Neuronal stem cell (in vitro differentiated cells): Measurements from ENCODE around the gene AATF.

Source experiments
- DNase-seq: peaks from one replicate; pipeline ENCODE4 v3.0.0-alpha.2; 2013; ENCODE audit warnings: low spot score
- H2AFZ ChIP-seq: one replicate; pipeline ENCODE4 v1.6.1; 2013; ENCODE audit warnings: mild to moderate bottlenecking, low read length, inconsistent platforms
- H2AK5ac ChIP-seq: 2 replicates; pipeline ENCODE4 v1.6.1; 2013; ENCODE audit warnings: low read depth, mild to moderate bottlenecking, inconsistent platforms, low read length, moderate library complexity, mixed read lengths
- H2BK120ac ChIP-seq: 2 replicates; pipeline ENCODE4 v1.6.1; 2013; ENCODE audit warnings: low read depth, mild to moderate bottlenecking, inconsistent platforms, low read length, moderate library complexity, mixed read lengths
- H2BK12ac ChIP-seq: one replicate; pipeline ENCODE4 v1.6.1; 2013; ENCODE audit warnings: low read length, inconsistent platforms
- H2BK15ac ChIP-seq: 2 replicates; pipeline ENCODE4 v1.6.1; 2013; ENCODE audit warnings: mild to moderate bottlenecking, low read length, inconsistent platforms, mixed read lengths
- H2BK5ac ChIP-seq: one replicate; pipeline ENCODE4 v1.6.1; 2013; ENCODE audit warnings: inconsistent platforms, mild to moderate bottlenecking, low read length, moderate library complexity
- H3K14ac ChIP-seq: one replicate; pipeline ENCODE4 v1.6.1; 2013; ENCODE audit warnings: low read length, inconsistent platforms
- H3K18ac ChIP-seq: 2 replicates; pipeline ENCODE4 v1.6.1; 2013; ENCODE audit warnings: low read length, inconsistent platforms
- H3K23ac ChIP-seq: 2 replicates; pipeline ENCODE4 v1.6.1; 2013; ENCODE audit warnings: low read depth, mild to moderate bottlenecking, mixed read lengths, low read length, inconsistent platforms; ENCODE audit not compliant: poor library complexity
- H3K27ac ChIP-seq: replicated peaks from 3 replicates; pipeline ENCODE4 v1.5.1; 2013; ENCODE audit warnings: low read length, inconsistent platforms
- H3K27me3 ChIP-seq, 3 experiments: 2 replicates each; pipeline ENCODE4 v1.6.1; 2013; ENCODE audit warnings: low read length in 3 of 3, mild to moderate bottlenecking in 2 of 3, inconsistent platforms in 1 of 3, low read depth in 1 of 3, mixed read lengths in 1 of 3, moderate library complexity in 1 of 3; ENCODE audit not compliant: control insufficient read depth in 3 of 3, insufficient read depth in 3 of 3
- H3K36me3 ChIP-seq, 2 donors: replicated peaks in 1 of 2; 2 replicates each; pipeline ENCODE4 v1.6.1; 2013; ENCODE audit warnings: low read length in 2 of 2; ENCODE audit not compliant: control insufficient read depth in 2 of 2, insufficient read depth in 2 of 2
- H3K4ac ChIP-seq: 2 replicates; pipeline ENCODE4 v1.6.1; 2013; ENCODE audit warnings: inconsistent platforms, mild to moderate bottlenecking, low read length, moderate library complexity
- H3K4me1 ChIP-seq, 2 donors: 1 replicate in 1 of 2; 2 replicates in 1 of 2; pipeline ENCODE4 v1.6.1; 2013; ENCODE audit warnings: low read length in 2 of 2, low read depth in 1 of 2; ENCODE audit not compliant: control insufficient read depth in 2 of 2, insufficient read depth in 1 of 2
- H3K4me2 ChIP-seq: one replicate; pipeline ENCODE4 v1.6.1; 2013; ENCODE audit warnings: mild to moderate bottlenecking, low read length, inconsistent platforms; ENCODE audit not compliant: insufficient read depth, poor library complexity, severe bottlenecking
- H3K4me3 ChIP-seq, 2 donors: 2 replicates each; pipeline ENCODE4 v1.5.1; 2013; ENCODE audit warnings: low read length in 2 of 2, mild to moderate bottlenecking in 2 of 2, inconsistent platforms in 1 of 2, moderate library complexity in 1 of 2
- H3K79me1 ChIP-seq: one replicate; pipeline ENCODE4 v1.6.1; 2013; ENCODE audit warnings: low read depth, mild to moderate bottlenecking, inconsistent platforms, low read length, moderate library complexity
- H3K9ac ChIP-seq: one replicate; pipeline ENCODE4 v1.6.1; 2013; ENCODE audit warnings: mild to moderate bottlenecking, low read depth, low read length, inconsistent platforms; ENCODE audit not compliant: poor library complexity
- H3K9me3 ChIP-seq, 2 donors: replicated peaks in 1 of 2; 2 replicates each; pipeline versions ENCODE3 to v1.6.1; 2013; ENCODE audit warnings: low read length in 2 of 2, mild to moderate bottlenecking in 2 of 2, inconsistent platforms in 1 of 2, low read depth in 1 of 2, mixed read lengths in 1 of 2, moderate library complexity in 1 of 2; ENCODE audit not compliant: control insufficient read depth in 2 of 2, insufficient read depth in 1 of 2
- H4K8ac ChIP-seq: one replicate; pipeline ENCODE4 v1.6.1; 2013; ENCODE audit warnings: low read depth, mild to moderate bottlenecking, inconsistent platforms, low read length, moderate library complexity
- H4K91ac ChIP-seq: one replicate; pipeline ENCODE4 v1.6.1; 2013; ENCODE audit warnings: low read length, low read depth, mild to moderate bottlenecking, inconsistent platforms; ENCODE audit not compliant: poor library complexity
- WGBS, 2 donors: extraction: QIAGEN DNeasy Blood & Tissue Kit; methylation state at CpG; one replicate each; pipeline ENCODE4 v1.1.7; 2013; ENCODE audit warnings: missing lambda C conversion rate in 2 of 2, mixed read lengths in 1 of 2; ENCODE audit not compliant: insufficient read length in 2 of 2, insufficient replicate concordance in 1 of 2; ENCODE audit errors: extremely low coverage in 2 of 2; 5-methylcytosine and 5-hydroxymethylcytosine counted together

The AATF gene

DNA sequence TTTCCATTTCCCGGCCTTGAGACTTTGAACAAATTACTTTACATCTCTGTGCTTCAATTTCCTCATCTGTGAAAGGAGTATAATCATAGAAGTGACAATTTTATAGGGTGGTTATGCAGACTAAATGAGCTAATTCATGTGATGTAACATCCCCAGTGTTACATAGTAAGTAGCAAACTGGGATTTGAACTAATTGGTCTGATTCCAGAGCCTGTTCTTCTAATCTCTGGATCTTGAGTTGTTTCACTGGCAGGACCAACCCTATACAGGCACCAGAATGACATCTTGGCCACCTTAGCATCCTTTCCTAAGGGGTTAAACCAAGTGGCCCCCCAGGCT lies 77.7 kb downstream of the AATF start:
- Histone ChIP-seq H3K23ac (no peak overlapping the region), H3K27ac (no peak overlapping the region), H3K9ac (no peak overlapping the region), H4K8ac (no peak overlapping the region), H3K36me3 (peaks cover under 1 to 34% of the 10 kb centered on the region in 2 donors), H3K14ac (no peak overlapping the region), H3K18ac (no peak overlapping the region), H2AK5ac (no peak overlapping the region), H4K91ac (no peak overlapping the region), H3K4me3 (no peak overlapping the region), H3K27me3 (no peaks in the 10 kb centered on the region), H2BK15ac (no peak overlapping the region), H3K79me1 (peaks cover 2% of the 10 kb centered on the region), H2BK120ac (no peak overlapping the region), H2BK12ac (no peak overlapping the region), H2AFZ (no peak overlapping the region), H3K4me2 (no peak overlapping the region), H3K9me3 (peaks cover 0 to 2% of the 10 kb centered on the region in 2 donors), H3K4me1 (peaks cover 6 to 7% of the 10 kb centered on the region in 2 donors), H2BK5ac (no peak overlapping the region), H3K4ac (no peak overlapping the region)
- no CpG with 5 or more reads among the region's 1 CpG for WGBS, 2 donors
- DNase-seq = no peak

DNA sequence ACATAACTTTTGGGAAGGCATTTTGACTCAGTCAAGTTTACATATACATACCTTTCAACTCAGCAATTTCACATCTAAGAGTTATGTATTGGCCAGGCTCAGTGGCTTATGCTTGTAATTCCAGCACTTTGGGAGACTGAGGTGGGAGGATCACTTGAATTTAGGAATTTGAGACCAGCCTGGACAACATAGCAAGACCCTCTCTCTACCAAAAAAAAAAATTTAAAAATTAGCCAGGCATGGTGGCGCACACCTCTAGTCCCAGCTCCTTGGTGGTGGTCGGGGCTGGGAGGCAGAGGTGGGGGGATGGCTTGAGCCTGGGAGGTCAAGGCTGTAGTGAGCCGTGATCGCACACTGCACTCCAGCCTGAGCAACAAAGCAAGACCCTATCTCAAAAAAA lies 79.3 kb downstream of the AATF start:
- no peak overlapping the region for H3K4ac ChIP-seq
- no peak overlapping the region for H2AK5ac ChIP-seq
- no CpG with 5 or more reads among the region's 4 CpGs for WGBS, 2 donors
- H3K4me2 ChIP-seq = no peak overlapping the region
- no peaks in the 10 kb centered on the region for H3K27me3 ChIP-seq
- peaks cover 0 to 18% of the 10 kb centered on the region in 2 donors for H3K9me3 ChIP-seq
- no peak overlapping the region for H2BK12ac ChIP-seq
- no peak overlapping the region for H3K9ac ChIP-seq
- H2BK15ac ChIP-seq = no peak overlapping the region
- peaks cover 6 to 38% of the 10 kb centered on the region in 2 donors for H3K36me3 ChIP-seq
- H3K23ac ChIP-seq = no peak overlapping the region
- H2BK5ac ChIP-seq = no peak overlapping the region
- H4K8ac ChIP-seq = no peak overlapping the region
- peaks cover 2% of the 10 kb centered on the region for H3K79me1 ChIP-seq
- no peak overlapping the region for H2BK120ac ChIP-seq
- H3K4me1 ChIP-seq = peaks cover 6 to 7% of the 10 kb centered on the region in 2 donors
- no peak overlapping the region for H4K91ac ChIP-seq
- no peak overlapping the region for H3K18ac ChIP-seq
- H2AFZ ChIP-seq = no peak overlapping the region
- no peak overlapping the region for H3K27ac ChIP-seq
- H3K4me3 ChIP-seq = no peak overlapping the region
- DNase-seq = no peak
- H3K14ac ChIP-seq = no peak overlapping the region

DNA sequence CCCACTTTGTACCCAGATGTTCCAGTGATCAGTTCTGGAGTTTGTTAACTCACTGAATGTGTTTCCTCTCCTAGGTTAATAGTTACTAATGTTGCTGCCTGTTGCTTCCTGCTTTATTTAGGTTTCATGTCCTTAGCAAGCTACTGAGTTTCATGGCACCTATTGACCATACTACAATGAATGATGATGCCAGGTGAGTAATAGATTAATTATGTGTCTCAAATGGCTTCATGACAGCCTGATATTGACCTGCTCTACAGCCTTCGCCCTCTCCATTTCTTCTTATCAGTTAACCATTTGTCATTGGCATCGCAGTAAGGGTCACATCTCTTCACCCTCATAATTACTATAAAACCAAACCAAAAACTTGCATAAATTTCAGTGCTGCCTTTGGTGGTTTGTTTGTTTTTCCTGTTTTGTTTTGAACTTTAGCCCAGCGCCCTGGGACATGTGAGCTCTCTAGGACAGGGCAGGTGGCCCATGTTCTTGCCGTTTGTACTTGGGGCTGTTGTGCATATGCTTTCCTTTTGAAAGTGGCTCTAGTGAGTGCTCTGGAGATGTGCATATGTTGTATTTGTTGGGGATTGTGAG lies 82.8 kb downstream of the AATF start:
- Histone ChIP-seq H3K4me2 (no peak overlapping the region), H3K27ac (no peak overlapping the region), H3K36me3 (peaks cover 6 to 48% of the 10 kb centered on the region in 2 donors), H2AK5ac (no peak overlapping the region), H2BK15ac (no peak overlapping the region), H3K9me3 (peaks cover 0 to 19% of the 10 kb centered on the region in 2 donors), H2BK5ac (no peak overlapping the region), H3K79me1 (peaks cover 2% of the 10 kb centered on the region), H3K18ac (no peak overlapping the region), H3K27me3 (no peaks in the 10 kb centered on the region), H3K23ac (no peak overlapping the region), H2BK120ac (no peak overlapping the region), H2BK12ac (no peak overlapping the region), H2AFZ (no peak overlapping the region), H3K4me3 (no peak overlapping the region), H3K9ac (no peak overlapping the region), H3K4ac (no peak overlapping the region), H4K91ac (no peak overlapping the region), H3K4me1 (no peaks in the 10 kb centered on the region), H3K14ac (no peak overlapping the region), H4K8ac (no peak overlapping the region)
- no peak for DNase-seq
- no CpG with 5 or more reads among the region's 4 CpGs for WGBS, 2 donors

DNA sequence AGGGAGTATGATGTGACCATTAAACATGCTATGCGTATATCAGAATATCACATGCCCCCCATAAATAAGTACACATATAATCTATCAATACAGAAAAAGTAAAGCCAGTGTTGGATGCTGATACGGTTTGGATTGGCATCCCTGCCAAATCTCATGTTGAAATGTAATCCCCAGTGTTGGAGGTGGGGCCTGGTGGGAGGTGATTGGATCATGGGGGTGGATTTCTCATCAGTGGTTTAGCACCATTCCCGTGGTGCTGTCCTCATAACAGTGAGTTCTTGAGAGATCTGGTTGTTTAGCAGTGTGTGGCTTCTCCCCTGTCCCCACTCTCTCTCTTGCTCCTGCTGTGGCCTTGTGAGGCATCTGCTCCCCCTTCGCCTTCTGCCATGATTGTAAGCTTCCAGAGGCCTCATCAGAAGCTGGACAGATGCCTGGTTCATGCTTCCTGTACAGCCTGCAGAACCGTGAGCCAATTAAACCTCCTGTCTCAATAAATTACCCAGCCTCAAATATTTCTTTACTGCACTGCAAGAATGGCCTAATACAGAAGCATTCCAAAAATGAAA lies 88.9 kb downstream of the AATF start:
- H3K27me3 ChIP-seq = no peaks in the 10 kb centered on the region
- no peak for DNase-seq
- no peak overlapping the region for H2BK15ac ChIP-seq
- no peak overlapping the region for H2BK12ac ChIP-seq
- H2AFZ ChIP-seq = no peak overlapping the region
- no peak overlapping the region for H4K8ac ChIP-seq
- H3K14ac ChIP-seq = no peak overlapping the region
- no peak overlapping the region for H3K23ac ChIP-seq
- H4K91ac ChIP-seq = no peak overlapping the region
- no peak overlapping the region for H3K4me2 ChIP-seq
- H2BK120ac ChIP-seq = no peak overlapping the region
- peaks cover 0 to 5% of the 10 kb centered on the region in 2 donors for H3K9me3 ChIP-seq
- H3K4me3 ChIP-seq = no peak overlapping the region
- no peak overlapping the region for H3K9ac ChIP-seq
- H3K4me1 ChIP-seq = no peaks in the 10 kb centered on the region
- no peak overlapping the region for H2BK5ac ChIP-seq
- no peak overlapping the region for H3K4ac ChIP-seq
- H3K27ac ChIP-seq = no peak overlapping the region
- H3K79me1 ChIP-seq = no peaks in the 10 kb centered on the region
- no peak overlapping the region for H2AK5ac ChIP-seq
- WGBS, 2 donors = no CpG with 5 or more reads among the region's 5 CpGs
- H3K36me3 ChIP-seq = peaks cover 0 to 28% of the 10 kb centered on the region in 2 donors
- H3K18ac ChIP-seq = no peak overlapping the region
